Measurements from ENCODE around the gene PELI2.
A peak's percentile ranks its signal among the peaks of the same experiment; 100 is the strongest.

Gene PELI2

DNA sequence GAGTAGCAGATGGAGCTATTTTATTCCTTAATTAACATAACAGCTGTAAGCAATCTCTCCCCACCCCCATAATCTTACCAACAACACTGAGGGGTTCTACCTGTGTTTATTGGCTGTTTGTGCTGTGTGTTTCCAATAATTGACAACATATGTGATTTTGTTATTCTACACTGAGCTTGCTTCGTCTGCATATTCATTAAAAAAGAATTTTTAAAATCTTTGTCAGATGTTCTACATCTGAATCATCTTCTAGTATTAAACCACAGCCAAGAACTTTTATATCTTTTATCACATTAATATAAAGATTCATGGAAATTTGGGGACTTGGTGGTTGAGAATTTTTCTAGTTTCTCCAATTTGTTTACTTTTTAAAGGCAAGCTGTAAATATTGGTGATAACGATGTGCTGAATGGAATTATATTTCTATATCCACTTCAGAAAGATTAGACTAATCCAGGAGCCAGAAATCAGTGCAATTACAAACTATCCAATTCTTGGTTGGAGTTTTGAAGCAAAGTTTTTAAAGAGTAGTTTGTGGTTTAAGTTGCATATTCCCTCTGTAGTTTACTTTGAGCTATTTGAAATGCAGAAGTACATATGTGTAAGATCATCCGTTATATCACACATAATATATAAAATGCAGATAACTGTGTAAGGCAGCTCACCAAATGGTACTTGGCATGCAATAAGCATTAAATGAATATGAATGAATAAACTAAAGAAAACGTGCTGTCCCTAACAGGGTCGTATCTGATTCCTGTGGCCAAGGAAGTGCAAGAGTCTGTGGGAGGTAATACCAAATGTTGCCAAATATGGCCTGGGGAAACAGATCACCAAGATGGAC lies 206.9 kb downstream of the PELI2 start:
- H3K9me3 Mint-ChIP-seq = no peaks in the 10 kb centered on the region
- no peak overlapping the region for H3K4me3 Mint-ChIP-seq
- no peak for DNase-seq (ENCODE audit: low spot score)
- no peaks in the 10 kb centered on the region for H3K36me3 Mint-ChIP-seq (ENCODE audit: low read depth)
- no peak overlapping the region for H3K27ac Mint-ChIP-seq
- H3K4me1 Mint-ChIP-seq (ENCODE audit: low read depth) = peaks cover 8% of the 10 kb centered on the region
- peaks cover 3% of the 10 kb centered on the region for H3K27me3 Mint-ChIP-seq (ENCODE audit: low read depth)

DNA sequence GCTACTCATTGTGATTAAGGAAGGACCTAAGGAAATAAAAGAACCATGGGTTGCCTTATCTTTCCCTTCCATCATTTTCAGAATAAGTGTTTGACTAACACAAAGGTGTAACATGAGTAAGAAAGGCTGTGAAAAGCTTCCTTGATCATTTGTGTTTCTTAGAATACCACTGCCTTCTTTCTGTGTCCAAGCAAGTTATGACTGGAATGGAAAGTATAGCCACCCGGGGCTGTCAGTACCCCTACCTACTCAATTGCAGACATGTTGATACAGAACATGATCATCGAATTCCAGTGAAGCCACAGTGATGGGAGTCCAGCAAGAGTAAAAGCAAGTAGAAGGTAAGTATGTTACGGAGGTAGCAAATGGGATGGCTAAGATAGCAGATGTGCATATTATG lies 209.8 kb downstream of the PELI2 start:
- Mint-ChIP-seq H3K27ac (no peak overlapping the region), H3K4me1 (ENCODE audit: low read depth) (peaks cover 16% of the 10 kb centered on the region), H3K4me3 (no peak overlapping the region), H3K27me3 (ENCODE audit: low read depth) (peaks cover 3% of the 10 kb centered on the region), H3K36me3 (ENCODE audit: low read depth) (no peaks in the 10 kb centered on the region), H3K9me3 (no peaks in the 10 kb centered on the region)
- DNase-seq (ENCODE audit: low spot score) = no peak

DNA sequence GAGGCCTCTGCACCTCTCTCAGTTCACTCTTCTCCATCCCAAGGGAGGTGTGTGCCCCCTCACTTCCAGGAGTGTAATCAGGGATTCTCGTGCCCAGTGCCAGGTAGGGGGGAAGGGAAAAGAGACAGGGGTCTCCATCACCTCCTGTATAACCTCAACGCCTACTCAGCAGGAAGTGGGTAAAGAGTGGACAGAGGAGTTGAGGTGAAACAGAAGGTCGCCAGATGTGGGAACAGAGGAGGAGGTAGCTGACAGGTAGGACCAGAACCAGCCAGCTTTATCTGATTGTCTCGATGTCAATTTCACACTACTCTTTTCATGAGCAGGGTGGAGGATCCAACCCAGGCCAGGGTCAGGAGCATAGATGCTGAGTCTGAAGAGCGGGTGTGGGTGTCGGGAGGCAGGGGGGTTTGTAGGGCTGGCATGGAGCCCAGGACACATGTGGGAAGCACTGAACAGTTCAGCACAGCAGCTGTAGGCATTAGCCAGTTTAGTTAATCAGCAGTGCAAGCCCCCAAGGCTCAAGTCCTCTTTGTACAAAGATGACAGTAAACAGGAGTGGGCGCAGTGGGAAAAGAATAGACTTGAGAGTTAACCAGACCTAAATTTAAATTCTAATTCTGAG lies 213.5 kb downstream of the PELI2 start:
- DNase-seq (ENCODE audit: low spot score) = no peak
- no peaks in the 10 kb centered on the region for H3K36me3 Mint-ChIP-seq (ENCODE audit: low read depth)
- no peaks in the 10 kb centered on the region for H3K9me3 Mint-ChIP-seq
- H3K4me1 Mint-ChIP-seq (ENCODE audit: low read depth) = peaks cover 24% of the 10 kb centered on the region
- H3K4me3 Mint-ChIP-seq = no peak overlapping the region
- no peaks in the 10 kb centered on the region for H3K27me3 Mint-ChIP-seq (ENCODE audit: low read depth)
- peak overlapping the region; percentile 55 for H3K27ac Mint-ChIP-seq

DNA sequence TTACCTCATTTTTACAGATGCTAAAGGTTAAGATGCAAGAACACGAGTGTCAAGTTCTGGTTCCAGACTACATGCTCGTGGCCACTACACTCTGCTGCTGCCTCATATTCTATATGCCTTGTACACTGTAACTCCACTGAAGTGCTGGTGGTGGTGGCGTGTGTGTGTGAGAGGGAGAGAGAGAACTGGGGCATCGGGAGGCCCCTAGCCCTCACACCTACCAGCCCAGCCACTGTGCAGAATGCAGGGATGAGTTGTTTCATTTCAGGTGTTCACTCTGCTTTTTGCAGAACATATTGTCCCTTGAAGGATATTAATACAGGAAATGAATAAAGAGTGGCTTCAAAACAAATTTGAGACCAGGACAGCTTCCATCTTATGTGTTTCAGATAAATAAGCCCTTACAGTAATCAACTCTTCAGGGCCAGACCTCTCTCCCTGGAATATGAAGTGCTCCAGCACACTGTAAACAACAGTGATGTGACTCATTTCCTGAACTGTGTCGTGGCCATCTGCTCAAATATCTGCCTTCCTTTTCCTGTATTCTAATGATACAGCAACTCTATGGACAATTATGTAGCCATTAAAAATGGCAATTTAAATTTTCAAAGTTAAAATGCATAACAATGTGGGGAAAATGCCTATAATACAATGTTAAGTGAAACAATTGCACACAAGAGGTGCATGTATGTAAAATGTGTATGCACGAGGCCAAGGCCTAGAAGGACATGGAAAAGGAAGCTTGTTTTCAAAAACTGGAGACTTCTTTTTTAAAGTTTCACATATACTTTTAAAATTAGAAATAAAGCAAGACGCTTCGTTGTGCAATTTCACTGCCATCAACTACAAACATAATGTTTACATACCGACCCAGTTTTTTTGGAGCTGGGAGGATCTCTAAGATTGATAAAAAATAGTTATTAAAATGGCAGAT lies 215.4 kb downstream of the PELI2 start:
- no peak overlapping the region for H3K4me3 Mint-ChIP-seq
- H3K4me1 Mint-ChIP-seq (ENCODE audit: low read depth) = peaks cover 18% of the 10 kb centered on the region
- H3K36me3 Mint-ChIP-seq (ENCODE audit: low read depth) = no peaks in the 10 kb centered on the region
- no peaks in the 10 kb centered on the region for H3K27me3 Mint-ChIP-seq (ENCODE audit: low read depth)
- H3K27ac Mint-ChIP-seq = peak overlapping the region; percentile 43
- no peaks in the 10 kb centered on the region for H3K9me3 Mint-ChIP-seq
- no peak for DNase-seq (ENCODE audit: low spot score)

DNA sequence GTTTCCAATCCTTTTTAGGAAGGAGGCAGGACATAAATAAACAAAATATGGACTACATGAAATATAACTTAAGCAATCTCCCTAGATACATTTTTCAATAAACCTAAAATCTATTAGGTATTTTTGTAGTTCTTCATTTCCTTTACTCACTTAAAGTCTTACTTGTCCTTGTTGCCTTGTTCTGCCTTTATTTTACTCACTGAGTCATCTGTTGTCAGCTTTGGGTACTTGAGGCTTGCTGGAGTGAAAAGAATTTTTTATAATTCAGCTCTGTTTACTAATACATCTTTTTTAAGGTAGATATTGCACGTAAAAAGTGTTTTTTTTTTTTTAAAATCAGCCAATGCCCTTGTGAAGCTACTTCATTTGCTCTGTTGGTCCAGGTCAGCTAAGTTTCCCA lies 216.2 kb downstream of the PELI2 start:
- no peak overlapping the region for H3K27ac Mint-ChIP-seq
- H3K4me3 Mint-ChIP-seq = no peak overlapping the region
- H3K4me1 Mint-ChIP-seq (ENCODE audit: low read depth) = peaks cover 16% of the 10 kb centered on the region
- DNase-seq (ENCODE audit: low spot score) = no peak
- H3K36me3 Mint-ChIP-seq (ENCODE audit: low read depth) = no peaks in the 10 kb centered on the region
- no peaks in the 10 kb centered on the region for H3K27me3 Mint-ChIP-seq (ENCODE audit: low read depth)
- no peaks in the 10 kb centered on the region for H3K9me3 Mint-ChIP-seq

DNA sequence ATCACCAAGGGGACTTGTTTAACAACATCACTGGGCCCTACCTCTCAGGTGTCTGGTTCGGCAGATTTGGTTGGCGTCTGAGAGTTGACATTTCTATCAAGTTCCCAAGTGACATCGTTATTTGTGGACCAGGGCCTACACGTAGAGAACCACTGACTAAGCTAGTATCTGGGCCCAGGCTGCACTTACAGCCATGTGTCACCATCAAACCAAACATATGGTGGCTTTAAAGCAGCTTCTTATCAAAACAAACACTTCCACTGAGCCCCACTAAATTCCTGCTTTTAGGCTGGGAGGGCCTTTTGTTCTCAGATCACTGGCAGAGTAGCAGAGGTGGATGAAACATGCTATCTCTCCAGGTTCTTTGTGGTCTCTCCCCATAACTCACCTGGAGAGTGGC lies 220.5 kb downstream of the PELI2 start:
- no peak overlapping the region for H3K27ac Mint-ChIP-seq
- peaks cover 12% of the 10 kb centered on the region for H3K4me1 Mint-ChIP-seq (ENCODE audit: low read depth)
- H3K36me3 Mint-ChIP-seq (ENCODE audit: low read depth) = no peaks in the 10 kb centered on the region
- no peak for DNase-seq (ENCODE audit: low spot score)
- no peaks in the 10 kb centered on the region for H3K9me3 Mint-ChIP-seq
- H3K27me3 Mint-ChIP-seq (ENCODE audit: low read depth) = peaks cover 2% of the 10 kb centered on the region
- H3K4me3 Mint-ChIP-seq = no peak overlapping the region

DNA sequence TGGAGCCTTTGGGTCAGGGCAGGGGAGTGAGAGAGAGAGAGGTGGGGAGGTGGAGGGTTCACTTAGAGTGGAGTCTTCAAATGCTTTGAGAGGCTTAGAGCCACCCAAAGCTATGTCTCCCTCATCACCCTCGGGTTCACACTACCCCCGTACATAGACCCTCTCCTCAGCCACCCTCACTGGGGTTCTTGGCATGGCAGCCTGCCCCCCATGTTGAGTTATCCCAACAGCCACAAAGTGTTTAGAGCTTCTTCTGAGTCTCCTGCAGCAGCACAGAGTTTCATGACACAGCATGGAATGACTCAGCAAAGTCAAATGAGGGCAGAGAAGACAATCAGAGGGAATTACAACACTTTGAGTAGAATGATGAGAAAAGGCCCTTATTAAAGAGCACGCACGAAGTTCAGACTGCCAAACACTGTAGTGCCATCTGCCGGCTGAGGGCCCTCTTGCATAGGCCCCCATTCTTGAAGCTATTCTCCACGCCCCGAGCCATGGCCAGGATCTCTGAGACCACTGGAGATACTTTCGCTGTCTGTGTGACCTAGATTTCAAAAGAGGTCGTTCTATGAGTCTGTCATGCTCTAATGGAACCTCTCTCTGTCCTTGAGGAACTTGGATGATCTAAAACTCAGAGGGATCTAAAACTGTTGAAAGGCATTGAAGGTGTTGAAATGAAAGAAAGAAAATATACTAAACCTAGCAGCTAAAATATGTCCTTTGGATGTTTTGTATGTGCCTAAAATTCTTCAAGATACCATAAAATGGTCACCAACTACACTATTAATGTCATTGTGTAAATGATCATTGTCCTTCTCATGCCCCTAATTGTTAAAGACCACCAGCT lies 221.9 kb downstream of the PELI2 start:
- Mint-ChIP-seq H3K27ac (no peak overlapping the region), H3K36me3 (ENCODE audit: low read depth) (no peaks in the 10 kb centered on the region), H3K4me3 (no peak overlapping the region), H3K9me3 (no peaks in the 10 kb centered on the region), H3K27me3 (ENCODE audit: low read depth) (peaks cover 2% of the 10 kb centered on the region), H3K4me1 (ENCODE audit: low read depth) (peaks cover 10% of the 10 kb centered on the region)
- DNase-seq (ENCODE audit: low spot score) = peak; percentile 25

DNA sequence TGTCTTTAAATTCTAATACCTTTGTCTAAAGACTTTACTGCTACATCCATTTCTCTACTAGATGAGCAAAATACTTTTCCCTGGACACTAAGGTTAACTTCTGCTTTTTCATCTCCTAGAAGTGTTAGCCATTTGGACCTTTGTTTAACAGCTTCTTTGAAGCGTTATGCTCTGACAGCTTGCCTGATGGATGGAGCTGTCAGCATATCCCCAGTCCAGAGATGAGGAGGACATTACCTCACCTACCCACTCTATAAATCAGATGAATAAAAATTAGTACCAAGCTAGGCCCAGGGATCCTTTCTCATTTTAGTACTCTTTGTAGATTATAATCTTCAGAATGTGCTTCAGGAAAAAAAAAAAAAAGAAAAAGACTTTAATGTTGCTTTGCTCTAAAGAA lies 222.7 kb downstream of the PELI2 start:
- peaks cover 10% of the 10 kb centered on the region for H3K4me1 Mint-ChIP-seq (ENCODE audit: low read depth)

DNA sequence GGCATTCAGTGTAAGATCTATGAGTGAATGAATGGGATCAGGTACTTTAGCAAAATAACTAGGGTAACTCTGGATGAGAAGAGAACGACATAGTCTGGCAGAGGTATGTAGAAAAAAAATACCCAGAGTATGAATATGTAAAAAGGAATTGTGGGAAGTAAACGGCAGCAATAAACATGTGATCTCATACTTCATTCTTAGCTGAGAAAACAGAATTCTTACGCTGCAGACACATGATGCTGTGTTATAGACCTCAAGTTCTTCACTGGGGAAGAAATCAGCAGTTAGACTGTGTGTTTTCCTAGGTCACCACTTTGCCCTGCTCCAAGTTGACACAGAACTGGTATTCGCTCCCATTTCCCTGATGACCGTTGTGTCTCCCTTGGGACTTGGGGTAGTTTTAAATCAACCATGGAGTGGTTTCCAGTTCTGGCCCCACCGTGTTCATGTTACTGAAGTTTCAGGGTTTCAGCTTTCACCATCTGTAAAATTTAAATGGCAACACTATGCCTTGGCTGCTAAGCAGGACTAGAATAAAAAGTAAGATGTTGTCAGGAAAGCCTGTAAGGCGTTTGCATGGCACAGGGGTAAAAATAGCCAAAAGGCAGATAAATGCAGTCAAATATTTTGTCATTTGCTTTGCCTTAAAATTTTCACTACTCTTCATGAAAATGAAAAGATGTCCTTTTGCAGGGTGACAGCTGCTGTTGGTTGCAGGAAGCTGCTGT lies 223.7 kb downstream of the PELI2 start:
- H3K27me3 Mint-ChIP-seq (ENCODE audit: low read depth) = peaks cover 2% of the 10 kb centered on the region
- H3K4me1 Mint-ChIP-seq (ENCODE audit: low read depth) = peaks cover 10% of the 10 kb centered on the region
- H3K36me3 Mint-ChIP-seq (ENCODE audit: low read depth) = no peaks in the 10 kb centered on the region
- no peak overlapping the region for H3K27ac Mint-ChIP-seq
- DNase-seq (ENCODE audit: low spot score) = no peak
- no peak overlapping the region for H3K4me3 Mint-ChIP-seq
- no peaks in the 10 kb centered on the region for H3K9me3 Mint-ChIP-seq

More for the DNA sequence above, 222.7 kb downstream of the PELI2 start:
- H3K9me3 Mint-ChIP-seq = no peaks in the 10 kb centered on the region
- DNase-seq (ENCODE audit: low spot score) = no peak
- H3K27me3 Mint-ChIP-seq (ENCODE audit: low read depth) = peaks cover 2% of the 10 kb centered on the region
- H3K27ac Mint-ChIP-seq = no peak overlapping the region
- no peak overlapping the region for H3K4me3 Mint-ChIP-seq
- no peaks in the 10 kb centered on the region for H3K36me3 Mint-ChIP-seq (ENCODE audit: low read depth)

DNA sequence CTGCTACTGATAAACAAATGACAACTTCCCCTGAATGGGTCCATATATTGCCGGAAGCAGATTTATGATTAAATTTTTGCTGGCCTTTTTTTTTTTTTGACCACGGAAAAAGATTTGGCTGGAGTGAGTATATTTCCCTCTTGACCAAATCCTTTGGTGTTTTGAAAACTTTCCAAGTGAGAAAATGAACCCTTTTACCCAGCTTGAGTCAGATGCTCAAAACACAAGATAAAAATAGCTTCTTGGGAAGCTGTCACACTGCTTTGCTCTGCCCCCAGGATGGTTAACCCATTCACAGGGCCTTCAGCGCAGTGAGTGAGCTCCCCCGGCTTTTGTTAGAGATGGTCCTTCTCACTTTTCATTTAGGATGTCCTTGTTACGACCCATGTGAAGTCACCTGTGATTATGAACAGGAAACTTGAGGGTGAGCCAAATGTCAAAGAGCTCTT lies 224.3 kb downstream of the PELI2 start:
- DNase-seq (ENCODE audit: low spot score) = no peak
- H3K4me1 Mint-ChIP-seq (ENCODE audit: low read depth) = peaks cover 10% of the 10 kb centered on the region
- no peak overlapping the region for H3K4me3 Mint-ChIP-seq
- peaks cover 2% of the 10 kb centered on the region for H3K27me3 Mint-ChIP-seq (ENCODE audit: low read depth)
- H3K36me3 Mint-ChIP-seq (ENCODE audit: low read depth) = no peaks in the 10 kb centered on the region
- no peaks in the 10 kb centered on the region for H3K9me3 Mint-ChIP-seq
- no peak overlapping the region for H3K27ac Mint-ChIP-seq

DNA sequence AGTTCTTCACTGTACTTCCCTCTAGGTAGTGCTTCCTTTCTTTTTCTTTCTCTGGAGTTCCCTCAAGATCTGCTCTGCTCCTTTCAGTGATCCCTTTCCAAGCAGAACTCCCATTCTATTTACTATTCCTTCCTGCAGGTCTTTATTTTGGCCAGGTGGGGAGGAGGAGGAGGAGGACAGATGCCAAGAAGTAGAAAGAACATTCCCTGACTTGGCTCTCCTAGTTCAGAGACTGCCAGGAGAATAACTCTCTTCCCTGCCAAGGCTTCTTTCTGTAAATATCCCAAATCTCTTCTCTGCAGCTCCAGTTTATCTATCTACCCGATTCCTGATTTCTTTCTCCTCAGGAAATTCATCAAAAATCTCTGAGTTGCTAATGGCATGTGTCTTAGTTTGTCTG lies 231.7 kb downstream of the PELI2 start:
- no peaks in the 10 kb centered on the region for H3K4me1 Mint-ChIP-seq (ENCODE audit: low read depth)
- H3K4me3 Mint-ChIP-seq = no peak overlapping the region
- H3K27ac Mint-ChIP-seq = no peak overlapping the region
- no peaks in the 10 kb centered on the region for H3K9me3 Mint-ChIP-seq
- H3K27me3 Mint-ChIP-seq (ENCODE audit: low read depth) = peaks cover 11% of the 10 kb centered on the region
- DNase-seq (ENCODE audit: low spot score) = no peak
- H3K36me3 Mint-ChIP-seq (ENCODE audit: low read depth) = peaks cover 2% of the 10 kb centered on the region

Data from T-helper 2 cell treated with Interferon-gamma antibody and Interleukin-4, amounts not matched to agents 5 μg/mL and 100 μg/mL, for 36 hours (primary cell).